CD4-positive, alpha-beta T cell (primary cell): ENCODE results near the gene VGLL4. TPM values are rescaled to one million over a fixed set of nuclear protein-coding genes. Genes with fewer than 3 reads are reported as not detected.
"Not testable (repeated sequence)": the region's sequence is repeated elsewhere in the genome, so short reads cannot be mapped to it uniquely, and the experiment has no call there.

Source experiments
- ATAC-seq: fragments of 200-7000 bp; cut with Tn5 transposase; one replicate; pipeline ENCODE4 v1.10.0; 2022; ENCODE audit warnings: mild to moderate bottlenecking; ENCODE audit not compliant: poor library complexity
- CTCF ChIA-PET: fragments of 350-600 bp; sonication (Branson Sonifier 250); formaldehyde crosslinking; loops from one replicate; lab custom pipeline; 2021; ENCODE audit warnings: antibody characterized with exemption, inconsistent platforms; lab: Charles Lee
- POLR2A ChIA-PET: fragments of 350-600 bp; sonication (Branson Sonifier 250); formaldehyde crosslinking; loops from one replicate; lab custom pipeline; 2021; ENCODE audit warnings: antibody characterized with exemption, inconsistent platforms; lab: Charles Lee
- DNase-seq, 14 experiments: peaks; one replicate each; pipeline ENCODE4 v3.0.0-alpha.2; 2013 to 2020; ENCODE audit warnings: mixed read lengths in 2 of 14
- H3K27ac ChIP-seq, 2 donors: one replicate each; pipeline versions ENCODE4 v1.5.1 to v1.7.0; 2013; ENCODE audit warnings: low read length in 2 of 2, low read depth in 1 of 2, mild to moderate bottlenecking in 1 of 2
- H3K27me3 ChIP-seq, 2 experiments: 1 replicate in 1 of 2; 2 replicates in 1 of 2; pipeline versions ENCODE4 v1.6.1 to v1.7.0; 2013; ENCODE audit warnings: low read length in 2 of 2, control low read depth in 1 of 2, mild to moderate bottlenecking in 1 of 2, moderate library complexity in 1 of 2; ENCODE audit not compliant: insufficient read depth in 2 of 2, control insufficient read depth in 1 of 2
- H3K36me3 ChIP-seq: one replicate; pipeline ENCODE4 v1.6.1; 2013; ENCODE audit warnings: low read length, control low read depth; ENCODE audit not compliant: insufficient read depth
- H3K4me1 ChIP-seq: one replicate; pipeline ENCODE4 v1.6.1; 2013; ENCODE audit warnings: low read length, control low read depth; ENCODE audit not compliant: insufficient read depth
- H3K4me3 ChIP-seq: one replicate; pipeline ENCODE4 v1.5.1; 2013; ENCODE audit warnings: mild to moderate bottlenecking, low read length, moderate library complexity
- H3K9me3 ChIP-seq, 2 experiments: 1 replicate in 1 of 2; 2 replicates in 1 of 2; pipeline versions ENCODE4 v1.6.1 to v1.7.0; 2013; ENCODE audit warnings: low read length in 2 of 2, mild to moderate bottlenecking in 2 of 2, control low read depth in 1 of 2, moderate library complexity in 1 of 2; ENCODE audit not compliant: control insufficient read depth in 1 of 2, insufficient read depth in 1 of 2
- H3K27ac Mint-ChIP-seq: one replicate; pipeline ENCODE4 v1.8.0; 2020; ENCODE audit warnings: mixed read lengths
- H3K27me3 Mint-ChIP-seq: one replicate; pipeline ENCODE4 v1.8.0; 2021; ENCODE audit warnings: mixed read lengths
- H3K36me3 Mint-ChIP-seq: one replicate; pipeline ENCODE4 v1.8.0; 2021; ENCODE audit warnings: low read depth, mixed read lengths
- H3K4me1 Mint-ChIP-seq: one replicate; pipeline ENCODE4 v1.8.0; 2021; ENCODE audit warnings: low read depth, mixed read lengths
- H3K4me3 Mint-ChIP-seq: one replicate; pipeline ENCODE4 v1.8.0; 2020; ENCODE audit warnings: mild to moderate bottlenecking, mixed read lengths
- H3K9me3 Mint-ChIP-seq: one replicate; pipeline ENCODE4 v1.8.0; 2020; ENCODE audit warnings: mixed read lengths
- CTCF ChIP-seq: fragments of 200-600 bp; IDR thresholded peaks from one replicate; pipeline ENCODE4 v1.8.0; 2022; ENCODE audit warnings: antibody characterized with exemption, mild to moderate bottlenecking
- intact Hi-C, 2 experiments: fragments of 100-400 bp; cut with DNase I in 1 of 2; cut with micrococcal nuclease in 1 of 2; formaldehyde crosslinking; loops; one replicate each; pipeline versions ENCODE4 v1.15.1 to v1.9.0; 2023 to 2025; cut with DNase I, micrococcal nuclease
- total RNA-seq, 174 experiments: library from RNA in 2 of 174; stranded (reverse) in 2 of 174; gene quantifications; one replicate each; pipeline ENCODE4 v1.2.3 and lab custom pipeline; 2021 to 2026

The VGLL4 gene
- total RNA-seq, 2 experiments from 2014 or later: 10.5 to 11.3 TPM

GRCh38 chr3:11576453-11576852 lies 67.3 kb downstream of the VGLL4 start:
- no peak overlapping the region for H3K4me3 ChIP-seq
- ATAC-seq (no peak), DNase-seq (no peak)
- no peak for TF ChIP-seq CTCF
- CTCF ChIA-PET: no interaction called here
- POLR2A ChIA-PET: no interaction called here
- Mint-ChIP-seq H3K4me1 (peaks cover 30% of the 10 kb centered on the region), H3K27me3 (no peaks in the 10 kb centered on the region), H3K9me3 (no peaks in the 10 kb centered on the region), H3K27ac (peak overlapping the region; percentile 55), H3K4me3 (no peak overlapping the region), H3K36me3 (peaks cover 21% of the 10 kb centered on the region)
- intact Hi-C loops: no loop called here
- H3K4me1 ChIP-seq: peaks cover 3% of the 10 kb centered on the region
- H3K9me3 ChIP-seq: no peaks in the 10 kb centered on the region
- H3K27ac ChIP-seq: no peak overlapping the region
- no peaks in the 10 kb centered on the region for H3K27me3 ChIP-seq
- peaks cover 17% of the 10 kb centered on the region for H3K36me3 ChIP-seq

GRCh38 chr3:11575677-11576076 lies 68.0 kb downstream of the VGLL4 start:
- Histone ChIP-seq H3K4me3 (no peak overlapping the region), H3K27me3 (no peaks in the 10 kb centered on the region), H3K4me1 (no peaks in the 10 kb centered on the region), H3K9me3 (no peaks in the 10 kb centered on the region), H3K27ac (no peak overlapping the region), H3K36me3 (peaks cover 22% of the 10 kb centered on the region)
- Mint-ChIP-seq H3K9me3 (no peaks in the 10 kb centered on the region), H3K27ac (no peak overlapping the region), H3K4me3 (no peak overlapping the region), H3K4me1 (peaks cover 26% of the 10 kb centered on the region), H3K36me3 (peaks cover 21% of the 10 kb centered on the region), H3K27me3 (no peaks in the 10 kb centered on the region)
- intact Hi-C loops: no loop called here
- POLR2A ChIA-PET: no interaction called here
- no peak for DNase-seq
- ATAC-seq: no peak
- CTCF ChIA-PET: no interaction called here
- no peak for TF ChIP-seq CTCF

- no peaks in the 10 kb centered on the region for H3K27me3 Mint-ChIP-seq
- H3K36me3 Mint-ChIP-seq: peaks cover 16% of the 10 kb centered on the region
- H3K9me3 ChIP-seq: no peaks in the 10 kb centered on the region
- ATAC-seq (no peak), DNase-seq (no peak)
- ChIA-PET POLR2A (no interaction called here), CTCF (no interaction called here)
- no peak for TF ChIP-seq CTCF
- no peak overlapping the region for H3K27ac ChIP-seq
- no peak overlapping the region for H3K27ac Mint-ChIP-seq
- H3K27me3 ChIP-seq: no peaks in the 10 kb centered on the region
- intact Hi-C loops: no loop called here
- H3K4me1 ChIP-seq: no peaks in the 10 kb centered on the region
- H3K9me3 Mint-ChIP-seq: no peaks in the 10 kb centered on the region
- H3K4me1 Mint-ChIP-seq: peaks cover 21% of the 10 kb centered on the region
- no peak overlapping the region for H3K4me3 ChIP-seq
- peaks cover 26% of the 10 kb centered on the region for H3K36me3 ChIP-seq
- no peak overlapping the region for H3K4me3 Mint-ChIP-seq
These were observed 68.6 kb downstream of the VGLL4 start for GRCh38 chr3:11574981-11575669.

- intact Hi-C loops, H3K27ac ChIP-seq: not testable (repeated sequence)
- H3K36me3 Mint-ChIP-seq: peaks cover 17% of the 10 kb centered on the region
These were observed 71.1 kb downstream of the VGLL4 start for GRCh38 chr3:11572660-11573059.

More at GRCh38 chr3:11572660-11573059, 71.1 kb downstream of the VGLL4 start:
- DNase-seq, H3K4me1 ChIP-seq, H3K27me3 Mint-ChIP-seq, ATAC-seq, CTCF ChIA-PET, H3K9me3 ChIP-seq, H3K4me1 Mint-ChIP-seq, POLR2A ChIA-PET, H3K4me3 Mint-ChIP-seq, H3K4me3 ChIP-seq, H3K27me3 ChIP-seq, H3K9me3 Mint-ChIP-seq: not testable (repeated sequence)
- H3K27ac Mint-ChIP-seq: peak overlapping the region; percentile 34
- peaks cover 37% of the 10 kb centered on the region for H3K36me3 ChIP-seq
